Measurements from ENCODE around the gene RPH3AL. TPM values are rescaled to one million over a fixed set of nuclear protein-coding genes. Genes with fewer than 3 reads are reported as not detected.

RPH3AL gene
- total and polyA plus RNA-seq, 2 of the 8 experiments (the other 6 are each of a cell fraction or from before 2014, with no cell fraction given): 5.6 to 5.8 TPM

GRCh38 chr17:395179-395578 lies 42.6 kb upstream of the RPH3AL start:
- Histone ChIP-seq H3K4me1 (replicated peaks in 1 of 4; ENCODE audit: control insufficient read depth in 3 of 4, insufficient read depth in 4 of 4, low read length in 3 of 4) (no peaks in the 10 kb centered on the region), H4K5ac (ENCODE audit: insufficient read length, low read depth, low read length) (no peak overlapping the region), H3K23me2 (ENCODE audit: low read depth, low read length) (no peaks in the 10 kb centered on the region), H3K14ac (ENCODE audit: insufficient read length) (no peak overlapping the region), H3K23ac (ENCODE audit: insufficient read length) (no peak overlapping the region), H3K56ac (replicated peaks; ENCODE audit: insufficient read length, low read depth, low read length) (no peak overlapping the region), H2BK20ac (ENCODE audit: low read length) (no peak overlapping the region), H3K4me3 (ENCODE audit: extremely low read depth in 1 of 4, insufficient read depth in 2 of 4, low read depth in 3 of 4, low read length in 4 of 4) (no peak overlapping the region), H4K91ac (replicated peaks; ENCODE audit: insufficient read length, low read length) (no peak overlapping the region), H2AFZ (ENCODE audit: low read length) (no peak overlapping the region), H2BK5ac (ENCODE audit: low read depth, low read length) (no peak overlapping the region), H3K27ac (ENCODE audit: low read depth, low read length) (no peak overlapping the region), H3K79me1 (ENCODE audit: low read depth, low read length) (no peaks in the 10 kb centered on the region), H3K18ac (ENCODE audit: extremely low read depth, low read length) (no peak overlapping the region), H3K9me3 (ENCODE audit: insufficient read depth in 2 of 2, low read depth in 1 of 2, low read length in 1 of 2) (no peaks in the 10 kb centered on the region), H2BK120ac (replicated peaks; ENCODE audit: low read depth, low read length) (no peak overlapping the region), H3K79me2 (ENCODE audit: control insufficient read depth in 1 of 2, insufficient read depth in 2 of 2, low read length in 2 of 2) (no peaks in the 10 kb centered on the region), H2AK5ac (ENCODE audit: low read depth, low read length) (no peak overlapping the region), H3K4me2 (ENCODE audit: insufficient read depth in 1 of 2, low read depth in 2 of 2, low read length in 2 of 2) (no peak overlapping the region), H3K4ac (replicated peaks; ENCODE audit: insufficient read length, low read depth, low read length) (no peak overlapping the region), H3K36me3 (ENCODE audit: control insufficient read depth in 2 of 4, insufficient read depth in 4 of 4, low read length in 3 of 4) (no peaks in the 10 kb centered on the region), H3K27me3 (replicated peaks in 1 of 4; ENCODE audit: control insufficient read depth in 3 of 4, extremely low read depth in 1 of 4, insufficient read depth in 3 of 4, low read length in 3 of 4) (peaks cover 0 to 2% (median 0%) of the 10 kb centered on the region in 4 experiments; a peak in 2 of 7 replicates), H4K20me1 (replicated peaks in 1 of 2; ENCODE audit: control insufficient read depth in 1 of 2, insufficient read depth in 2 of 2, low read length in 2 of 2) (no peaks in the 10 kb centered on the region), H4K8ac (ENCODE audit: extremely low read depth, insufficient read depth, low read length) (no peak overlapping the region), H2BK15ac (ENCODE audit: low read length) (no peak overlapping the region), H3K9ac (replicated peaks in 1 of 4; ENCODE audit: extremely low read depth in 1 of 4, low read depth in 3 of 4, low read length in 3 of 4) (no peak overlapping the region), H2BK12ac (ENCODE audit: low read depth, low read length) (no peak overlapping the region)
- no peak for DNase-seq (ENCODE audit: low read depth in 1 of 2, low spot score in 2 of 2)
- POLR2A ChIA-PET (ENCODE audit: partially characterized antibody): no interaction called here
- CTCF ChIA-PET (ENCODE audit: partially characterized antibody): interaction anchor here (1.0 to 1.4 kb wide), 3 partner anchors 11 to 306 kb away, joined by 3 to 4 read pairs (median 3); no protein-coding TSS in a partner anchor
- no peak for TF ChIP-seq SRF (IDR thresholded peaks at IDR 0.05; ENCODE audit: low read depth, low read length)
- 93% methylated on average over 9 of the region's 9 CpGs; no CpG with 5 or more reads in 1 of the 2 experiments for WGBS, 2 experiments (ENCODE audit: extremely low coverage in 1 of 2, insufficient coverage in 1 of 2, insufficient read length in 1 of 2, insufficient replicate concordance in 2 of 2, low coverage in 1 of 2, low lambda C conversion rate in 2 of 2, missing lambda C conversion rate in 1 of 2)
- FAIRE-seq: no peak

Measured in H1 (cell line).